Stimulated activated memory B cell treated with anti-CD40 and anti-IgM and Interleukin-4, amounts not matched to agents 10 μg/mL and 1 μg/mL and 100 μg/mL, for 72 hours (primary cell): ENCODE measurements around the gene COA5.

Source experiments
- ATAC-seq: fragments of 150-1000 bp; cut with Tn5 transposase; 2 replicates; pipeline ENCODE4 v1.10.0; 2021
- H3K27ac Mint-ChIP-seq: one replicate; pipeline ENCODE4 v1.8.0; 2022; ENCODE audit warnings: mild to moderate bottlenecking, mixed read lengths
- H3K27me3 Mint-ChIP-seq: one replicate; pipeline ENCODE4 v1.8.0; 2022; ENCODE audit warnings: mixed read lengths
- H3K36me3 Mint-ChIP-seq: one replicate; pipeline ENCODE4 v1.8.0; 2022; ENCODE audit warnings: mixed read lengths
- H3K4me1 Mint-ChIP-seq: one replicate; pipeline ENCODE4 v1.8.0; 2022; ENCODE audit warnings: mixed read lengths
- H3K4me3 Mint-ChIP-seq: one replicate; pipeline ENCODE4 v1.8.0; 2022; ENCODE audit warnings: mild to moderate bottlenecking, moderate library complexity, mixed read lengths
- H3K9me3 Mint-ChIP-seq: one replicate; pipeline ENCODE4 v1.8.0; 2022; ENCODE audit warnings: mixed read lengths

COA5 gene

GRCh38 chr2:98570356-98570755, 38.0 kb downstream of the COA5 start:
- Mint-ChIP-seq H3K4me3 (no peak overlapping the region), H3K27me3 (no peaks in the 10 kb centered on the region), H3K4me1 (peaks cover 4% of the 10 kb centered on the region), H3K9me3 (no peaks in the 10 kb centered on the region), H3K36me3 (peaks cover 53% of the 10 kb centered on the region), H3K27ac (peak overlapping the region; percentile 1)
- no peak for ATAC-seq

- H3K27ac Mint-ChIP-seq, result peak overlapping the region; percentile 1
- H3K9me3 Mint-ChIP-seq, result no peaks in the 10 kb centered on the region
- peaks cover 54% of the 10 kb centered on the region for H3K36me3 Mint-ChIP-seq
- H3K4me1 Mint-ChIP-seq, result peaks cover 4% of the 10 kb centered on the region
- no peak overlapping the region for H3K4me3 Mint-ChIP-seq
- no peak for ATAC-seq
- no peaks in the 10 kb centered on the region for H3K27me3 Mint-ChIP-seq
Measured at GRCh38 chr2:98569915-98570314, 38.4 kb downstream of the COA5 start.

DNA sequence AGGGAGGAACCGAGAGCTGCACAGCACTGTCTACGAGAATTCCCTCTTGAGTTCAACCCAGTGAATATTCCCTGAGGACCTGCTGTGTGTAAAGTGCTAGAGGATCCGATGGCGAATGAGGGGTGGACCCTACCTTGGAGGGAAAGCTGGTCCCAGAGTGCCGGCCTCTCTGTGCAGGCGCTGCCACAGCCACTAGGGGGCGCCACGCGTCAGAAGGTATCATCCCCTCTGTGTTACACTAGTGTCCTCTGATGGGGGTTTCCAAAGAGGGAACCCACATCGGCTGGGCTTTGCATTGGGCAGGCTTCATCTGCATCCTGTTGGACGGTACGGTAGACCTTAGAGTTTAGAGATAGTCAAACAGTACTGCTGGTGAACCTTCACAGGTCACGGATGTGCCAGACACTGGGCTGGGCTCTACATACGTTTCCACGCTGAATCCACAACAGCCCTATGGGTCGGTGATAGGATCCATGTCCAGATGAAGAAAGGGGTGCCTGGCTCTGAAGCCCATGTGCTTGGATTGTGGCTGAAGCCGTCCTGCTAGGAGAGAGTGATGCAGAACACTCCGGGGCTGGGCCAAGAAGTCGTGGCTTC, 39.0 kb downstream of the COA5 start:
- peak overlapping the region; percentile 1 for H3K27ac Mint-ChIP-seq
- H3K27me3 Mint-ChIP-seq, result no peaks in the 10 kb centered on the region
- peaks cover 54% of the 10 kb centered on the region for H3K36me3 Mint-ChIP-seq
- peak; percentile 74 for ATAC-seq
- no peaks in the 10 kb centered on the region for H3K9me3 Mint-ChIP-seq
- peaks cover 4% of the 10 kb centered on the region for H3K4me1 Mint-ChIP-seq
- H3K4me3 Mint-ChIP-seq, result no peak overlapping the region

DNA sequence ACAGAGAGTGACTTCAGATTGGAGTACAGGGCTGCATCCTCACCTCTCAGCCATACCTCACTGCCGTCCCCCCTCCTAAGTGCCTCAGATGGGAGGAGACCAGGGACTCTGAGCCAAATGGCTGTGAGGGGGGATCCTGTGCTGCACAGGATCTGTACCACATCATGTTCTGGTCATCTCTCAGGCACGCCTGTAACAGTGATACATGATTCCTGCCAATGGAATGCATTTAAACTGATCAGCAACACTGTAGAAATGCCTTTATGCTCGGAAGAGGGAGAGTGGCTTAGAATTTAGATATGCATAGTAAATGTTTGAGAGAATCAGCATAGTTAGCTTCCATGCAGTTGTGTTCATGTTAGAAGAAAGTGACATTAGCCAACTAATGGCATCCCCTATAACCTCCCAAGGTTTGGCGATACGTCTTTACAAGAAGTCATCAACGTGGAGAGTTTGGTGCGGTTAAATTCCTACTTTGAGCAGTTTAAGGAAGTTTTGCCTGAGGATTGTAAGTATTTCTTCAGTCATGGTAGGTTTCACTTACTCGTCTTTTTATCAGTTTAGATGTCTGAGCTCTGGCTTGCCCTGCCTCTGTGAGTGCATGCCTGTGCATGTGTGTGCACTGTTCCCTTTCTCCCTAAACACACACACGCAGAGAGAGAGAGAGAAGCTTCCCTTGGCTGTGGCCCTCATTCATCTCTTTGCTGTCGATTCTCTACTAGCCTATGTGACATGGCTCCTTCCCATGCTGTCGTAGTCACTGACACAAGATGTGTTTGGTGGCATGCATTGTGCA, 40.0 kb downstream of the COA5 start:
- Mint-ChIP-seq H3K4me3 (no peak overlapping the region), H3K27me3 (no peaks in the 10 kb centered on the region), H3K36me3 (peaks cover 49% of the 10 kb centered on the region), H3K27ac (no peak overlapping the region), H3K9me3 (no peaks in the 10 kb centered on the region), H3K4me1 (peaks cover 4% of the 10 kb centered on the region)
- ATAC-seq, result no peak

- Mint-ChIP-seq H3K4me3 (no peak overlapping the region), H3K27ac (no peak overlapping the region), H3K9me3 (no peaks in the 10 kb centered on the region), H3K4me1 (peaks cover 4% of the 10 kb centered on the region), H3K27me3 (no peaks in the 10 kb centered on the region), H3K36me3 (peaks cover 54% of the 10 kb centered on the region)
- ATAC-seq, result no peak
Measured at GRCh38 chr2:98565941-98566340, 42.4 kb downstream of the COA5 start.

- H3K9me3 Mint-ChIP-seq, result no peaks in the 10 kb centered on the region
- peaks cover 4% of the 10 kb centered on the region for H3K4me1 Mint-ChIP-seq
- H3K36me3 Mint-ChIP-seq, result peaks cover 51% of the 10 kb centered on the region
- H3K27ac Mint-ChIP-seq, result no peak overlapping the region
- no peak for ATAC-seq
- no peaks in the 10 kb centered on the region for H3K27me3 Mint-ChIP-seq
- no peak overlapping the region for H3K4me3 Mint-ChIP-seq
Measured at GRCh38 chr2:98565286-98565860, 42.9 kb downstream of the COA5 start.

- Mint-ChIP-seq H3K36me3 (peaks cover 43% of the 10 kb centered on the region), H3K27ac (no peak overlapping the region), H3K27me3 (no peaks in the 10 kb centered on the region), H3K9me3 (no peaks in the 10 kb centered on the region), H3K4me1 (peaks cover 7% of the 10 kb centered on the region), H3K4me3 (no peak overlapping the region)
- no peak for ATAC-seq
Measured at GRCh38 chr2:98564541-98565132, 43.7 kb downstream of the COA5 start.

DNA sequence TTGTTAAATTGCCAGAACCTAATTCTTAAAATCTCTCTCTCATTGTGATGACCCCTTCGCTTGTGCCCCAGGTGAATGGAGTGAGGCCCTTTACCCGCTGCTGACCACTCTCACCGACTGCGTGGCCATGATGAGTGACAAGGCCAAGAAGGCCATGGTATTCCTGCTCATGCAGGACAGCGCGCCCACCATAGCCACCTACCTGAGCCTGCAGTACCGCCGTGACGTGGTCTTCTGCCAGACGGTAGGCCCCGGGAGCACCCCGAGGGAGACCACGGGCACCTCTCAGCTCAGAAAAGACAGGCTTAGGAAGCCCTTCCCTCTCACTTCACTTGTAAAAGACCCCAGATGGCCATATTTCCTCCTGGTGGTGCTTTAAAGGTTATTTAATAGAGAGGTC, 44.9 kb downstream of the COA5 start:
- Mint-ChIP-seq H3K4me1 (peaks cover 13% of the 10 kb centered on the region), H3K36me3 (peaks cover 46% of the 10 kb centered on the region), H3K4me3 (no peak overlapping the region), H3K27ac (no peak overlapping the region), H3K27me3 (no peaks in the 10 kb centered on the region), H3K9me3 (no peaks in the 10 kb centered on the region)
- ATAC-seq, result no peak

- Mint-ChIP-seq H3K27ac (no peak overlapping the region), H3K4me3 (no peak overlapping the region)
- no peak for ATAC-seq
Measured at GRCh38 chr2:98561902-98562695, 46.2 kb downstream of the COA5 start.

DNA sequence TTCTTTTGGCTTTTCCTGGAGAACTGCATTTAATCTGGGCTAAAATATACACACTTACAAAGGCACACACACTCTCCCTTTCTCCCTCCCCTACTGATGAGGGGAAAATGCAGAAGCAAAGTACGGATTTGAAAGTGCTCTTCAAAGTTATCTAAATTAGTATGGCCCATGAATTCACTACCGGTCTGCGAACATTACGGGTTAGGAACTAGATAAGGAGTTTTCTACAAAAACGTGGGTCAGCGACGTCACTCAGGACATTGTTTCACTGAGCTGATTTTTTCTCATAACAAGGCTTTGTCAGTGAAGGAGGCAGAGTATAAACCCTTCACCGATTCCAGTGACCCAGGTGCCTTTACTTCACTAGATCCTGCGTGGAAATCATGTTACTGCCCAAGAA, 47.3 kb downstream of the COA5 start:
- Mint-ChIP-seq H3K36me3 (peaks cover 37% of the 10 kb centered on the region), H3K9me3 (no peaks in the 10 kb centered on the region), H3K4me1 (peaks cover 28% of the 10 kb centered on the region), H3K27me3 (no peaks in the 10 kb centered on the region), H3K4me3 (no peak overlapping the region), H3K27ac (peak overlapping the region; percentile 75)
- no peak for ATAC-seq

More at GRCh38 chr2:98561902-98562695, 46.2 kb downstream of the COA5 start:
- Mint-ChIP-seq H3K9me3 (no peaks in the 10 kb centered on the region), H3K27me3 (no peaks in the 10 kb centered on the region), H3K4me1 (peaks cover 19% of the 10 kb centered on the region), H3K36me3 (peaks cover 48% of the 10 kb centered on the region)

- H3K36me3 Mint-ChIP-seq, result peaks cover 37% of the 10 kb centered on the region
- H3K27me3 Mint-ChIP-seq, result no peaks in the 10 kb centered on the region
- no peak for ATAC-seq
- H3K4me3 Mint-ChIP-seq, result no peak overlapping the region
- peaks cover 35% of the 10 kb centered on the region for H3K4me1 Mint-ChIP-seq
- peak overlapping the region; percentile 75 for H3K27ac Mint-ChIP-seq
- no peaks in the 10 kb centered on the region for H3K9me3 Mint-ChIP-seq
Measured at GRCh38 chr2:98560256-98560771, 48.0 kb downstream of the COA5 start.

GRCh38 chr2:98559581-98559980, 48.7 kb downstream of the COA5 start:
- Mint-ChIP-seq H3K36me3 (peaks cover 43% of the 10 kb centered on the region), H3K27me3 (no peaks in the 10 kb centered on the region), H3K4me3 (no peak overlapping the region), H3K9me3 (no peaks in the 10 kb centered on the region), H3K4me1 (peaks cover 42% of the 10 kb centered on the region), H3K27ac (peak overlapping the region; percentile 75)
- no peak for ATAC-seq

GRCh38 chr2:98558852-98559530, 49.3 kb downstream of the COA5 start:
- Mint-ChIP-seq H3K36me3 (peaks cover 45% of the 10 kb centered on the region), H3K4me3 (no peak overlapping the region), H3K9me3 (no peaks in the 10 kb centered on the region), H3K4me1 (peaks cover 48% of the 10 kb centered on the region), H3K27me3 (no peaks in the 10 kb centered on the region), H3K27ac (peak overlapping the region; percentile 75)
- no peak for ATAC-seq

DNA sequence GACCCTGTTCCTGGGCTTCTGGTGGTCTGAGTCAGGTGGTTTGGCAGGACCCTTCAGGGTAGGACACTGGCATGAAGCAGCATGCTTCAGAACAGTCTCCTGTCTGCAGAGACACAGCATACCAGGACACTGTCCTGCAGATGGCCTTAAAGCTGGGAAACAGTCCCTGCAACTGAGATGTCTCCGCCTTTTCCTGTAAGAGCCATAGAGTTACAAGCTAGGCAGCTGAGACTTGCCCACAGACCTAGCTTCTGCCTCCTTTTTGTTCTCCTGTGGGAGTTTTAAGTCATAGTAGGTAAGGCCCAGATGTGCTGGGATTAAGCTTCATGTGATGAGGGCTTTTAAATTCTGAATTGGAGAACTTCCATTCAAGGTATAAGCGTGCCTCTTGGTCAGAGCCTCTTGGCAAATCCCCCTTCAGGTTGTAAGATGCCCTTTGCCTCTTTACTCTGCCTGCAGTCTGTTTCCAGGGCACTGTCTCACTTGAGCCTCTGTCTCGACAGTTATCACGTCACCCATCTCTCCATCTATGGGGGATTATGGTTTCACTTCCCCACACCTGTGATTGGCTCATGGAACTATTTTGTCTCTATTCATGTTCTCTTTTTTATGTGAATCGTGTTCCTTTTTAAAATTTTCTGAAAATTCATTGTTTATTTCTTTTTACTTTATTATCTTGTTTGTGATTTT, 51.8 kb downstream of the COA5 start:
- peak overlapping the region; percentile 68 for H3K27ac Mint-ChIP-seq
- H3K4me3 Mint-ChIP-seq, result no peak overlapping the region
- peaks cover 55% of the 10 kb centered on the region for H3K36me3 Mint-ChIP-seq
- H3K27me3 Mint-ChIP-seq, result no peaks in the 10 kb centered on the region
- H3K4me1 Mint-ChIP-seq, result peaks cover 50% of the 10 kb centered on the region
- no peaks in the 10 kb centered on the region for H3K9me3 Mint-ChIP-seq
- ATAC-seq, result peak; percentile 95
